PC-9 (cell line): ENCODE measurements around the gene MAGEE1. TPM values are rescaled to one million over a fixed set of nuclear protein-coding genes. Genes with fewer than 3 reads are reported as not detected.

Source experiments
- BruUV-seq: library from RNA; stranded (reverse); fragments of 400-500 nt; replicated peaks from 2 replicates; lab custom pipeline; 2021; lab: Mats Ljungman, UMichigan
- CTCF ChIA-PET: fragments of 300-600 bp; sonication (Branson Sonifier 250); formaldehyde crosslinking; loops from one replicate; lab custom pipeline; 2022; ENCODE audit warnings: antibody characterized with exemption; lab: Charles Lee
- POLR2A ChIA-PET: fragments of 300-600 bp; sonication (Branson Sonifier 250); formaldehyde crosslinking; loops from one replicate; lab custom pipeline; 2022; ENCODE audit warnings: antibody characterized with exemption; ENCODE audit not compliant: unreplicated experiment; lab: Charles Lee
- DNase-seq, 2 experiments: peaks; one replicate each; pipeline versions ENCODE4 v3.0.0 to v3.0.0-alpha.2; 2015 to 2022; ENCODE audit warnings: mixed read lengths in 1 of 2
- H2AFZ ChIP-seq: fragments of 200-600 bp; sonication (generic); 2 replicates; pipeline ENCODE4 v1.8.1; 2017; ENCODE audit warnings: antibody characterized with exemption
- H3F3A ChIP-seq: fragments of 200-600 bp; sonication (generic); 2 replicates; pipeline ENCODE4 v1.8.1; 2017; ENCODE audit warnings: antibody characterized with exemption, mild to moderate bottlenecking, low read depth; ENCODE audit not compliant: insufficient read depth
- H3K27ac ChIP-seq: fragments of 200-600 bp; sonication (generic); 2 replicates; pipeline ENCODE4 v1.6.1; 2016; ENCODE audit warnings: mixed run types
- H3K27me3 ChIP-seq: fragments of 200-600 bp; sonication (generic); 2 replicates; pipeline ENCODE4 v1.6.1; 2016; ENCODE audit warnings: low read depth, mixed run types; ENCODE audit not compliant: insufficient read depth
- H3K36me3 ChIP-seq: fragments of 200-600 bp; sonication (generic); 2 replicates; pipeline ENCODE4 v1.6.1; 2016; ENCODE audit warnings: low read depth, mixed run types
- H3K4me1 ChIP-seq: fragments of 200-600 bp; sonication (generic); replicated peaks from 2 replicates; pipeline ENCODE4 v1.6.1; 2016; ENCODE audit warnings: mixed run types; ENCODE audit not compliant: insufficient read depth
- H3K4me2 ChIP-seq: fragments of 200-600 bp; sonication (generic); 2 replicates; pipeline ENCODE4 v1.6.1; 2017; ENCODE audit warnings: mixed run types
- H3K4me3 ChIP-seq: fragments of 200-600 bp; sonication (generic); 2 replicates; pipeline ENCODE4 v1.6.1; 2016; ENCODE audit warnings: mixed run types
- H3K79me2 ChIP-seq: fragments of 200-600 bp; sonication (generic); 2 replicates; pipeline ENCODE4 v1.6.1; 2017; ENCODE audit warnings: low read depth, mixed run types
- H3K9me2 ChIP-seq: fragments of 200-600 bp; sonication (generic); 2 replicates; pipeline ENCODE4 v1.8.1; 2017; ENCODE audit warnings: mild to moderate bottlenecking; ENCODE audit not compliant: insufficient read depth
- H3K9me3 ChIP-seq: fragments of 200-600 bp; sonication (generic); 2 replicates; pipeline ENCODE4 v1.8.1; 2016; ENCODE audit warnings: low read depth; ENCODE audit not compliant: insufficient read depth
- H4K20me1 ChIP-seq: fragments of 200-600 bp; sonication (generic); 2 replicates; pipeline ENCODE4 v1.8.1; 2017; ENCODE audit not compliant: insufficient read depth
- CTCF ChIP-seq: fragments of 200-600 bp; sonication (generic); conservative IDR thresholded peaks from 2 replicates; pipeline ENCODE4 v1.6.1; 2017; ENCODE audit warnings: mixed run types, antibody characterized with exemption, mild to moderate bottlenecking, moderate library complexity
- EZH2 ChIP-seq: fragments of 200-600 bp; sonication (generic); IDR thresholded peaks from 2 replicates; pipeline ENCODE4 v1.8.0; 2017; ENCODE audit warnings: antibody characterized with exemption, low read depth
- intact Hi-C: fragments of 100-400 bp; cut with micrococcal nuclease; formaldehyde crosslinking; loops from one replicate; pipeline ENCODE4 v1.10.0; 2022; ENCODE audit not compliant: unreplicated experiment
- total RNA-seq: library from RNA; stranded (reverse); gene quantifications from 2 replicates; pipeline ENCODE4 v1.2.3, GENCODE V29; 2021

The MAGEE1 gene
- total RNA-seq, 1 experiment from 2014 or later = 4.2 TPM

DNA sequence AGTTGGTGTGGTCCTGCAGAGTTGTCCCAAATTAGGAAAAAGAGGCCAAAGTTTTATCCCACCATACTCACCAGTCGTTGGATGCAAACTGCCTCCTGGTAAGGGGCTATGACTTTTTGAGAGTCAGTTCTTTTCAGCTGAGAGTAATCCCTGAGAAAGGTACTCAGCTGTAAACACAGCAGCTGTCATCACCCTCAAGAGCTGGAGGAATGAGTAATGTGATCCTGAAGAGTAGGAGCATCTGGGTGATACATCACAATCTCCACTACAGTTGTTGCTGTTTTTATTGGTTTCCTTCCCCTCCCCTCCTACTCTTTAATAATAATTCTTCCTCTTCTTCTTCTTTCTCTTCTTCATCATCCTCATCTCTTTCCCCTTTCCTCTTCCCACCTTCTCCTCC lies 5.7 kb downstream of the MAGEE1 start:
- Histone ChIP-seq H3K4me1 (no peaks in the 10 kb centered on the region), H3K9me2 (no peaks in the 10 kb centered on the region), H2AFZ (no peak overlapping the region), H3K36me3 (no peaks in the 10 kb centered on the region), H3F3A (no peaks in the 10 kb centered on the region), H3K79me2 (no peaks in the 10 kb centered on the region), H3K4me2 (no peak overlapping the region), H3K4me3 (no peak overlapping the region), H3K27me3 (no peaks in the 10 kb centered on the region), H3K9me3 (no peaks in the 10 kb centered on the region), H3K27ac (no peak overlapping the region), H4K20me1 (no peaks in the 10 kb centered on the region)
- no peak for DNase-seq
- no peak for TF ChIP-seq CTCF
- TF ChIP-seq EZH2 = no peak
- CTCF ChIA-PET = no interaction called here
- no TSS peak for BruUV-seq
- intact Hi-C loops = no loop called here
- POLR2A ChIA-PET = no interaction called here

DNA sequence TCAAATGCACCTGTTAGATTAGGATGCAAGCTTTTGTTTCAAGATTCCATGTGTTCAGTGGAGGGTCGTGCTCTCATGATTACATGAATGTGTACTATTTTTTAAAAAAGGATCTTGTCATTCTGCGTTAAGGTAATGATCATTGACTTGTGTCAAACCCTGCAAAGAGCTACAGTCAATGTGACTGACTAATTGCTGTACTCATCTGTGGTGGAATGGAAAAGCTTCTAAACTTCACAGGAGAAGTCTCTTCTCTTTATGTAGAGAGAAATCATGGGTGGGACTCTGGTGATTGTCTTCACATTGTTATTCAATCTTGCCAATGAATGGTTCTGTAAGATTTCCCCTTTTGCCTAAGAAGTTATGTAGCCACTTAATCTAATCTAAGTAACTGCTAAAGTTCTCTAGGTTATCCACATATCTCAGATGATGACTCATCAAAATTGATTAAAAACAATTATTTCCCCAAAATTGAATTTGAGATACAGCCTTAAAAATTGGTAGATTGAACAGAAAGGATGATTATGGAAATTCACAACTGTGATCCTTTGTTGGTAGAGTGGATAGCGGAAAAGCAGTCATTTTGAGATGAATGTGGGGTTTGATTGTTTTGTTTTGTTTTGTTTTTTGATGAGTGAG lies 6.7 kb downstream of the MAGEE1 start:
- Histone ChIP-seq H3K27me3 (no peaks in the 10 kb centered on the region), H3K4me3 (no peak overlapping the region), H3K4me1 (no peaks in the 10 kb centered on the region), H3K9me2 (no peaks in the 10 kb centered on the region), H3K79me2 (no peaks in the 10 kb centered on the region), H3K36me3 (no peaks in the 10 kb centered on the region), H3K4me2 (no peak overlapping the region), H3K27ac (no peak overlapping the region), H3F3A (no peaks in the 10 kb centered on the region), H3K9me3 (no peaks in the 10 kb centered on the region), H2AFZ (no peak overlapping the region), H4K20me1 (no peaks in the 10 kb centered on the region)
- POLR2A ChIA-PET = no interaction called here
- intact Hi-C loops = no loop called here
- TF ChIP-seq CTCF = no peak
- TF ChIP-seq EZH2 = no peak
- no TSS peak for BruUV-seq
- no peak for DNase-seq
- CTCF ChIA-PET = no interaction called here

- no peak overlapping the region for H3K27ac ChIP-seq
- H3K36me3 ChIP-seq = no peaks in the 10 kb centered on the region
- no peak overlapping the region for H3K4me3 ChIP-seq
- DNase-seq = no peak
- H3K79me2 ChIP-seq = no peaks in the 10 kb centered on the region
- H3K4me2 ChIP-seq = no peak overlapping the region
- H3K9me2 ChIP-seq = no peaks in the 10 kb centered on the region
- CTCF ChIA-PET = no interaction called here
- POLR2A ChIA-PET = no interaction called here
- no peaks in the 10 kb centered on the region for H3F3A ChIP-seq
- H3K9me3 ChIP-seq = no peaks in the 10 kb centered on the region
- H3K27me3 ChIP-seq = no peaks in the 10 kb centered on the region
- no peak overlapping the region for H2AFZ ChIP-seq
- H4K20me1 ChIP-seq = no peaks in the 10 kb centered on the region
- intact Hi-C loops = no loop called here
- H3K4me1 ChIP-seq = no peaks in the 10 kb centered on the region
- no peak for TF ChIP-seq EZH2
- TF ChIP-seq CTCF = no peak
- no TSS peak for BruUV-seq
Observed at GRCh38 chrX:76439188-76439587, 11.7 kb downstream of the MAGEE1 start.
